ENCODE data around the gene SCGN.
"Not testable (repeated sequence)": the region's sequence is repeated elsewhere in the genome, so short reads cannot be mapped to it uniquely, and the experiment has no call there.

Gene SCGN

DNA sequence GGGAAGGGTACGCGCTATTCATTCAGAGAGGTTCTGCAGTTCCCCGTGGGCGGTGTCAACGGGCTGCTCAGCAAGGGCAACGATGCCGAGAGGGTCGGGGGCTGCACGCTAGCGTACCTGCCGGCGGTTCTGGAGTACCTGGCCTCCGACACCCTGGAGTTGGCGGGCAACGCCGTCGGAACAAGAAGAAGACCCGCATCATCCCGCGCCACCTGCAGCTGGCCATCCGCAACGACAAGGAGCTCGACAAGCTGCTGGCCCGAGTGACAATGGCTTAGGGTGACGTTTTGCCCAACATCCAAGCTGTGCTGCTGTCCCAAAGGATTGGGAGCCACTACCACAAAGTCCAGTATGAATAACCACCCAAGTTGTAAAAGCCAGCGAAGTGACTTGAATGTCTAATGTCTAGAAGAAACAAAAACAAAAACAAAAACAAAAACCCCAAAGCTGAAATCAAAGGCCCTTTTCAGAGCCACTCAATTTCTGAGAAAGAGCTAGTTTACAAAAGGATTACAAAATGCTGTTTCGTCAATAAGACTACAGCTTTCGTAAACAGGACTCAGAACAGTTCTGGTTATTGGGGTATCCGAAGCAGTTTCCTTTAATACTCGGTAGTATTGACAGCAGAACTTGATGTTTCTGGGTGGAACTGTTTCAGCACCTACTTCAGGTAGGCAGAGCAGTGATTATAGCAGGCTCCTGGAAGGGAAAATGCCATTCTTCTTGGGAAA, 80.6 kb downstream of the SCGN start:
- DNase-seq: no peak

DNA sequence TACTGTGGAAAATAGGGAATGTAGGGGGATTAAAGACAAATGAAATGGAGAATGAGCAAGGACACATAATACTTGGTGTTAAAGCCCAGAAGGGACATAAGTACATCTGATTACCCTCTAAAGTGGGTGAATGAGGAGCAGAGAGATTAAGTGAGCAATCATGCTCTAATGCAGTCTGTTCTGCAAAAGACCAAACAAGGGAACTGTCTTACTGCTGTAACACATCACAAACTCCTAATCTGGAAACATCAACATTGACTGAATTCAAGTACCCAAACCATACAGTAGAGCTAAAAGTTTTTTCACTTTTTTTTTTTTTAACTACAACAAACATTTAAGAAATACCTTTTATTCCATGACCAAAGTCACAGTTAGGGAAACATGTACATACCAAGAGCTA, 83.2 kb downstream of the SCGN start:
- no peak for DNase-seq

DNA sequence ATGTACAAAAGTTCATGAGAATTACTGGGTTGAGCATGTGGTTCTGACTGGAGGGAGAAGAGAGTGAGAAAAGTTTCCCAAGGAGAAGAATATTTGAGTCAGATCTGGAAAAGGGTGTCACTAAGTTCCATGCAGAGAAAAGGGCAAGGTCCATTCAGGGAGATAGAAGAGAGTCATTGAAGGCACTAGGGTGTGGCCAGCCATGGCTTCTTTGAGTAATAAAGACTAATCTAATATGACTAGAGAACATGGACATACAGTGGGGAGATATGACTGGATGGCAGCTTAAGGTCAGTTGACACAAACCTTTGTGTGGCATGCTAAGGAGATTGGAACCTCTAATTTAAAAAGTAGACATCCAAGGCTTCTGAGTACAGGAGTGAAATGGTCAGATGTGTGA, 91.9 kb downstream of the SCGN start:
- DNase-seq: no peak

DNA sequence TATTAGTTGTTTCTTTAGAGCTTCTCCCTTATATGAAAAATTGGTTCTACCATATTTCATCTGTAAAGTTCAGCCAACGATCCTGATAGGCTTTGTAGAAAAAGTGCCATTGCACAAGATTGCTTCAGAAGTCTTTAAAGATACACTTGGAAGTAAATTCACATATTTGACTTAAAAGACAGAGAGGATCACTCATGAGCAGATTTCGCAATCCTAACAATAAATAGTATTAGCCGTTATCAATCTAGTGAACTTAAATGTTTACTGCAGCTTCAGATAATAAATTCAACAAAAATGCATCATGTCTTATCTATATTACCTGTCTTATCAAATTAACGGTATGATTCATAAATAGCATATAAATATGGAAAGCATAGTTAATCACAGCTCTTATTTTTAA, 93.8 kb downstream of the SCGN start:
- no peak for DNase-seq

DNA sequence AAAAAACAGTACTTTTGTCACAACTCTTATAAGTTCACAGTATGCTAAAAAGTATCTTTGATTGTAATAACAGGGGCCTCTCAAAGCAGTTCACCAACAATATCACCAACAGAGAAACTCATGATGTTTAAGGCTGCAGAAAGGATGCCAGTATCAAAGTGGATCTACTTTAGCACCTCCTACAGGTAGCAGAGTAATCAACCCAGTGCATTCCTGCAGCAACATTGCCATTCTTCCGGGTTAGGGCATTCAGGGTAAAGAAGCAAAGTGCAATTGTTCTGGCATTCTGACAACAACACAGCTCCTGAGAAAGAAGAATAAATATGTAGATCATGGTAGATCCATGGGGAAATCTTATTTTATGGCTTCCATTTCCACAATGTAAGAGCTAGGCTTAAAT, 95.0 kb downstream of the SCGN start:
- DNase-seq: no peak

DNA sequence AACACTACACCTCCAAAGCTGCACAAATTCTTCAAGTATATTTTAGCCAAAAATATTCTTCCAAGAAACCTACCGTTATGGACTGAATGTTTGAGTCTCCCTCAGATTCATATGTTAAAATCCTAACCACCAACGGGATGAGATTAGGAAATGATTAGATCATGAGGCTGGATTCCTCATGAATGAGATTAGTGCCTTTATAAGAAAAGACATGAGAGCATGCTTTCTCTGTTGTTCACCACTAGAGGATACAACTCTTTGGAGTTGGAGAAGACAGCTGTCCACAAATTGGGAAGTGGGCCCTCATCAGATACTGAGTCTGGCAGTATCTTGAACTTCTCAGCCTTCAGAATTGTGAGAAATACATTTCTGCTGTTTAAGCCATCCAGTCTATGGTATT, 95.5 kb downstream of the SCGN start:
- DNase-seq: no peak

DNA sequence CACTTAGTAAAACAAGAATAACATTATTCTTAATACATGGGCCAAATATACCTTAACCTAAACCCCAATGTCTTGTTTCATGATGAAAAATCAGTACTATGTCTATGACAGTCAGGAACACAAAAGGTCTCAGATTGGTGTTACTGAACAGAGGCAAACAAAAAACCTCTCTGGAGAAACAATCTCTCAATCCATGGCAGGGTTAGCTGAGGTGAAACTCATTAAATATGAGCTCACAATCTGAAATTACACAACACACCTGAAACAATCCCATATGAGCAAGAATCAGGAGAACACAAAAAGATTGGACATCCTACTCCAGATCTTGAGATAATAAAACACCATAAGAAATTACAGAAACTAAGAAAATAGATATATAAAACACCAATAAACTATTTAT, 96.0 kb downstream of the SCGN start:
- DNase-seq: no peak

DNA sequence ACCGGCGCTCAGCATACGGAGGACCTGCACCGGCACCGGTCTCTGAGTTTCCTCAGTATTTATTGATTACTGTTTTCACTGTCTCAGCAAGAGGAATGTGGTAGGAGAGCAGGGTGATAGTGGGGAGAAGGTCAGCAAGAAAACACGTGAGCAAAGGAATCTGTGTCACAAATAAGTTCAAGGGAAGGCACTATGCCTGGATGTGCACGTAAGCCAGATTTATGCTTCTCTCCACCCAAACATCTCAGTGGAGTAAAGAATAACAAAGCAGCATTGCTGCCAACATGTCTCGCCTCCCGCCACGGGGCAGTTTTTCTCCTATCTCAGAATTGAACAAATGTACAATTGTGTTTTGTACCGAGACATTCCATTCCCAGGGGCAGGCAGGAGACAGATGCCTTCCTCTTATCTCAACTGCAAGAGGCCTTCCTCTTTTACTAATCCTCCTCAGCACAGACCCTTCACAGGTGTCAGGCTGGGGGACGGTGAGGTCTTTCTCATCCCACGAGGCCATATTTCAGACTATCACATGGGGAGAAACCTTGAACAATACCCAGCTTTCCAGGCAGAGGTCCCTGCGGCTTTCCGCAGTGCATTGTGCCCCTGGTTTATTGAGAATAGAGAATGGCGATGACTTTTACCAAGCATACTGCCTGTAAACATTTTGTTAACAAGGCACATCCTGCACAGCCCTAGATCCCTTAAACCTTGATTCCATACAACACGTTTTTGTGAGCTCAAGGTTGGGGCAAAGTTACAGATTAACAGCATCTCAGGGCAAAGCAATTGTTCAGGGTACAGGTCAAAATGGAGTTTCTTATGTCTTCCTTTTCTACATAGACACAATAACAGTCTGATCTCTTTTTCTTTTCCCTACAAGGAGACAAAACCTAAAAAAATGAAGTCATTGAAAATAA, 96.8 kb downstream of the SCGN start:
- DNase-seq: not testable (repeated sequence)

DNA sequence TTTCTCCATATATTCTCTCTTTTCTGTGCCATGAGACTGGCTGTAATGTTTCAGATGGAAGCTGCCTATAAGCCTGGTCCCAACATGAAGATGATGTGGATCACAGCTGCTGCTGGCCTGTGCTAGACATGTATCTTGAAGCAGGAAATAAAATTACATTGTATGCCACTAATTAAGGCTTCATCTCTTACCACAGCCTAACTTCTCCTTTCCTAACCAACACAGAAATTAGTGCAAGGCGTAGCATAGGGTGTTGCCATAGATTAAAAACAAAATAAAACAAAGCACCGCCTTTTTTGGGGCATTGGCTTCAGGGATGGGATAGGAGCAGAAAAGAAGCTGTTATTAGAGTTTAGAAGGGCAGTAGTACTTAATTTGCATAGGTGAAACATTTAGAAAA, 97.8 kb downstream of the SCGN start:
- no peak for DNase-seq

DNA sequence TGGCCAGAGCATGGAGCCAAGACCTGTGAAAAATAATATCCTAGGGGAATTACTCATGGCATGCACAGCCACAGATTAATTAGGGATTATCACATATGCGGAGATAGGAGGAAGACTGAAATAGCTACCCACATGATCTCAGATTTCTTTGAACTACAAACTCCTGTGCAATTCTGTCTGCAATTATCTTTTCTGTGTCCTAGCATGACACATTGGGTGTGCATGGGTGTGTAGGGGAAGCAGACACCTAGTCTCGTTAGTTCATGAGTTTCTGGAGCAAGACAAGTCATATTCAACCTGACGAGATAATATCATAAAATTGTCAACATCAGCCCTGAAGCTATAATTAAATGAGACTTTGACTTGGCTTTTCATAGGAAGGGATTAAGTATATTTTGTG, 98.9 kb downstream of the SCGN start:
- no peak for DNase-seq
